NOMO-1 treated with DMSO at 0.1 percent for 48 hours (cell line): Measurements from ENCODE around the gene PADI3.
"Not testable (repeated sequence)": the region's sequence is repeated elsewhere in the genome, so short reads cannot be mapped to it uniquely, and the experiment has no call there.

ENCODE experiments used
- DNase-seq: peaks from one replicate; lab custom pipeline; 2025; ENCODE audit not compliant: unreplicated experiment; lab: John Stamatoyannopoulos, UW

Gene PADI3

GRCh38 chr1:17321857-17322390 lies 73.0 kb downstream of the PADI3 start:
- DNase-seq: not testable (repeated sequence)

GRCh38 chr1:17328855-17329254 lies 80.0 kb downstream of the PADI3 start:
- DNase-seq: no peak

DNA sequence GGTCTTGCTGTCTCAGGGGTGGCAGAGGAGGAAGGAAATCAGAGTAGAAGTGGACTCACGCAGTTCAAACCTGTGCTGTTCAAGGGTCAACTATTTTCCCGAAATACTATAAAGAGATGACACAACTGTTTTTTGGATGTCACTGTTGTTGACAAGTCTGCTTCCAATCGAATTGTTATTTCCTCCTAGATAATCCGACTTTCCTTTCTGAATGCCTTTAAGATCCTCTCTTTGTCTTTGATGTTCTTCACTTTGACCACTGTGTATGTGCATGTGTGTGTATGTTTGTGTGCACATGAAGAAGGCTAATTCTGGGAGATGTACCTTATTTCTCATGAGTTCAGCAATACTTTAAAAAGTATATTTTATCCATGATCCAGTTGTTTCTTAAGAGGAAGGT lies 80.7 kb downstream of the PADI3 start:
- no peak for DNase-seq

DNA sequence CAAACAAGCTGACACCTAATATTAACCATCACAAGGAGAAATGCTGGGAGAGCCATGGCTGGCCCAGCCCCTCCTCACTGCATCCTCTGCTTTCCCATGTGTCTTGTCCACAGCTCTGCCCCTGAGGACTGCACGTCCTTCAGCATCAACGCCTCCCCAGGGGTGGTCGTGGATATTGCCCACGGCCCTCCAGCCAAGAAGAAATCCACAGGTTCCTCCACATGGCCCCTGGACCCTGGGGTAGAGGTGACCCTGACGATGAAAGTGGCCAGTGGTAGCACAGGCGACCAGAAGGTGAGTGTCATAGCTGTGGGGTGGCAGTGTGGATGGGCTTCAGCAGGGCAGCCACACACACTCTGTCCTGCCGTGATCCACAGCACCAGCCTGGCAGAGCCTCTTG lies 82.0 kb downstream of the PADI3 start:
- DNase-seq: no peak

DNA sequence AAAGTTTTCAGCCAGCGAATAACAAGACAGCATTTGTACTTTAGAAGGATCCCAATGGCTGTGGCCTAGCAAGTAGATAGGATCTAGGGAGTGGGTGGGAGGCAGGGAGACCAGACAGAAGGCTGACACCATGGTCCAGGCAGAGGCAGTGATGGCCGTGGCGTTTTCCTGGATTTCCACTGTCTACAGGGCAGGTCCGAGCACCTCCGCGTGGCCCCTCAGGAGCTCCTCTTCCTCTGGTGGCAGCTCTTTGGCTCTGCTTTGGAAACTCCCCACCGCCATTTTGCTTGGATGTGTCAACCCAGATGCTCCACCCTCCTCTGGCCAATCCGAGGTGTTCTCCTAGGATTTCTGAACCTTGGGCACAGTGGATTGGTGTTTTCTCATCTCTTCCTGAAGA lies 84.2 kb downstream of the PADI3 start:
- no peak for DNase-seq
